Urinary bladder (tissue), 4 donors: ENCODE results near the gene ABI1. TPM values are rescaled to one million over a fixed set of nuclear protein-coding genes. Genes with fewer than 3 reads are reported as not detected.

Experiments
- DNase-seq: peaks from one replicate; pipeline ENCODE4 v3.0.0-alpha.2; 2015; ENCODE audit errors: extremely low spot score
- H3K27ac ChIP-seq: one replicate; pipeline ENCODE4 v1.5.1; 2013; ENCODE audit warnings: low read depth, mild to moderate bottlenecking, moderate library complexity
- H3K36me3 ChIP-seq: one replicate; pipeline ENCODE4 v1.6.1; 2013; ENCODE audit warnings: mild to moderate bottlenecking, moderate library complexity; ENCODE audit not compliant: insufficient read depth
- H3K4me1 ChIP-seq: one replicate; pipeline ENCODE4 v1.6.1; 2013; ENCODE audit warnings: mild to moderate bottlenecking, moderate library complexity; ENCODE audit not compliant: insufficient read depth
- H3K4me3 ChIP-seq: one replicate; pipeline ENCODE4 v1.5.1; 2013; ENCODE audit warnings: low read depth, low read length
- WGBS: extraction: QIAGEN DNeasy Blood & Tissue Kit; methylation state at CpG from one replicate; pipeline ENCODE4 v1.1.7; 2013; 5-methylcytosine and 5-hydroxymethylcytosine counted together
- polyA plus RNA-seq: library from polyadenylated mRNA; stranded (reverse); fragments of 200-250 nt; gene quantifications from one replicate; pipeline ENCODE4 v1.2.3, GENCODE V29; 2013
- total RNA-seq: library from RNA; depleted of rRNA; stranded (reverse); fragments of >200 nt; gene quantifications from one replicate; pipeline ENCODE4 v1.2.3, GENCODE V29; 2014
- donor health status: healthy with polysubstance abuse.
- donor health status: healthy.

ABI1 gene
- total and polyA plus RNA-seq, 2 donors = 34.2 to 60.1 TPM

DNA sequence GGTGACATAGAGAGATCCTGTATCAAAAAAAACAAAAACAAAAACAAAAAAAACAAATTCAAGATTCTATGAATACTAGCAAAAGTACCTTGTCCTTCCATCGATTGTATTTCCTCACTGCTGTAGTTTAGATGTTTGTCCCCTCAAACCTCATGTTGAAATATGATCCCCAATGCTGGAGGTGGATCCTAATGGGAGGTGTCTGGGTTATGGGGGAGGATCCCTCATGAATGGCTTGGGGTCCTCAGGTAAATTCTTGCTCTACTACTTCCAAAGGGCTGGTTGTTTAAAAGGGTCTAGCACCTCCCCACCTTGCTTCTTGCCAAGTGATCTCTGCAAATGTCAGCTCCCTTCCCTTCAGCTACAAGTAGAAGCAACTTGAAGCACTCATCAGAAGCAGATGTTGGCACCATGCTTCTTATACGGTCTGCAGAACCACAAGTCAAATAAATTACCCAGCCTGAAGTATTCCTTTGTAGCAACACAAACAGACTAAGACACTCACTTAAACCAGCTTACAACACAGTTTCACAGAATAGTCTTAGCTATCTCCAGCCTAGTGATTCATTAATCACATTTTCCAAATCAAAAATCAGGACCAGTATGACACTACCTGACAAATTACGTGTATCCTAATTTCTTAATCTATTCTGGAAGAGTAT lies 20.7 kb downstream of the ABI1 start:
- Histone ChIP-seq H3K36me3 (no peaks in the 10 kb centered on the region), H3K27ac (no peak overlapping the region), H3K4me1 (peaks cover 2% of the 10 kb centered on the region), H3K4me3 (no peak overlapping the region)
- 66% methylated on average over 3 of the region's 3 CpGs for WGBS
- DNase-seq = no peak

DNA sequence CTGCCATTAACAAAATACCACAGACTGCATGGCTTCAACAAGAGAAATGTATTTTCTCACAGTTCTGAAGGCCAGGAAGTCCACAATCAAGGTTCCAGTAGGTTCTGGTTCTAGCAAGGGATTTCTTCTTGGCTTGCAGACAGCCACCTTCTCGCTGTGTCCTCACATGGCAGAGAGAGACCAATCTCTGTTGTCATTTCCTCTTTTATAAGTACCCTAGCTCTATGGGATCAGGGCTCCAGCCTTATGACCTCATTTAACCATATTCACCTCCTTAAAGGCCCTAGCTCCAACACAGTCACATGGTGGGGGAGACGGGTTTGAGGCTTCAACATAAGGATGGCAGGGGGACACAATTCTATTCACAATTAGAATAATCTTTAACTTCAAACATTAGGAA lies 23.6 kb downstream of the ABI1 start:
- Histone ChIP-seq H3K4me3 (no peak overlapping the region), H3K36me3 (no peaks in the 10 kb centered on the region), H3K27ac (no peak overlapping the region), H3K4me1 (no peaks in the 10 kb centered on the region)
- no peak for DNase-seq
- WGBS = 47% methylated on average over 2 of the region's 2 CpGs

DNA sequence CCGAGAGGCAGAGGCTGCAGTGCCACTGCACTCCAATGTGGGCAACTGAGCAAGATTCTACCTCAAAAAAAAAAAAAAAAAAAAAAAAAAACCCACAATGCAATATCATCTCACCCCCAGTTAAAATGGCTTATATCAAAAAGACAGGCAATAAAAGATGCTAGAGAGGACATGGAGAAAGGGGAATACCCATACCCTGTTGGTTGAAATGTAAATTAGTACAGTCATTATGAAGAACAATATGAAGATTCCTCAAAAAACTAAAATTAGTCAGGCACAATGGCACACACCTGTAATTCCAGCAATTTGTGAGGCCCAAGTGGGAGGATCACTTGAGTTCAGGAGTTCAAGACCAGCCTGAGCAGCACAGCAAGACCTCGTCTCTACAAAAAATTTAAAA lies 25.7 kb downstream of the ABI1 start:
- H3K4me3 ChIP-seq = no peak overlapping the region
- WGBS = 94% methylated on average over 2 of the region's 2 CpGs
- no peak for DNase-seq
- no peaks in the 10 kb centered on the region for H3K36me3 ChIP-seq
- H3K27ac ChIP-seq = no peak overlapping the region
- H3K4me1 ChIP-seq = no peaks in the 10 kb centered on the region

DNA sequence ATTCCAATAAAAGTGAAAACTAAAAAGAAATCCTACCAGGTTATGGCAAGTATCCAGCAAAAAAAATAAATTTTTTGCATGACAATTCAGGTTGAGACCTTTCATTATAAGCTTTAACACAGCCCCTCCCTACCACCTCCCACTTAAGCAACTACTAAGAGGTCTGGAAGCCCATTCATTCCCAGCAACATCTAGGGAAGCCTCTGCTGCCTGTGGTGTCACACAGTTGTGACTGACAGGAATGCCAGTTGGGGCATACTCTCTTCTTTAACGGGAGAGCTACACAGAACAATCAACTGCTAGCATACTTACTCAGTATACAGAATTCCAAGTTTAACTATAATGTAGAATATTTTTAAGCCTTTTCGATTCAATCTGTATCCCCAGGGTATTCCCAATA lies 27.8 kb downstream of the ABI1 start:
- WGBS = 82% methylated on average over 2 of the region's 2 CpGs
- no peak for DNase-seq
- no peaks in the 10 kb centered on the region for H3K4me1 ChIP-seq
- H3K36me3 ChIP-seq = no peaks in the 10 kb centered on the region
- no peak overlapping the region for H3K27ac ChIP-seq
- H3K4me3 ChIP-seq = no peak overlapping the region

DNA sequence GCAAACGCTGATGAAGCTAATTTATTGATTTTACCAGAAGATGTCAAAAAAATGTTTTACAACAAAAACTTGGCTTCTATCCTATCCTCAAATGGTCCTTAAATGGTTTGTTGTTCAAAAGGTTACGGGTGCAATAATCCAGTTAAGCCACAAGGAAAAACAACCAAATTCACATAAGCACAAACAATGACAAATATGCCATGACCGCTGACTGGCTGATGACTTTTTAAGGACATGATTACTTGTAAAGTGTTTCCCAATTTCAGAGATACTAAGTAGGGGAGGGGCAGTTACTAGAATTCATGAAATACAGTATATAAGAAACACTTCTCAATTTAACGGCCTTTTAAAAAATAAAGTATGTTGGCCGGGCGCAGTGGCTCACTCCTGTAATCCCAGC lies 28.8 kb downstream of the ABI1 start:
- H3K4me1 ChIP-seq = no peaks in the 10 kb centered on the region
- DNase-seq = no peak
- 70% methylated on average over 6 of the region's 6 CpGs for WGBS
- no peak overlapping the region for H3K4me3 ChIP-seq
- no peaks in the 10 kb centered on the region for H3K36me3 ChIP-seq
- H3K27ac ChIP-seq = no peak overlapping the region

DNA sequence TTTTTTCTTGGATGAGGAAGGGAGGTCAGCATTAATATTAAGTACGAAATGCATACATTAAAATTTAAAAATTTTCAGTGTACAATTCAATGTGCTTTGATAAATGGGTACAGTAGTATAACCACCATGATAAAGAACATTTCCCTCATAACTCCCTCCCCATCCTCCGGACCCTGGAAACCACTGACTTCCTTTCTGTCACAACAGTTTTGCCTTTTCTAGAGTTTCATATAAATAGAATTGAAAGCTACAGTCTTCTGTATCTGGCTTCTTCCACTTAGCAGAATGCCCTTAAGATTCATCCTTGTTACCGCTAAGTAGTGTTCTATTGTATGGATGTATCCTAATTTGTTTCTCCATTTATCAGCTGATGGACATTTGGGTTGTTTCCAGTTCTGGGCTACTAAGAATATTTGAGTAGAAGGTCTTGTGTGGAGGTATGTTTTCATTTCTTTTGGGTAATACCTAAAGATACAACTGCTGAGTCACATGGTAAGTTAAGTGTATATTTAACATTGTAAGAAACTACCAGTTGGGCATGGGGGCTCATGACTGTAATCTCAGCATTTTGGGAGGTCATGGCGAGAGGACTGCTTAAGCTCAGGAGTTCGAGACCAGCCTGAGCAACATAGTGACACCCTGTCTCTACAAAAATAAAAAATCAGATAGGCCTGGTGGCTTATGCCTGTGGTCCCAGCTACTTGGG lies 30.8 kb downstream of the ABI1 start:
- 94% methylated on average over 5 of the region's 5 CpGs for WGBS
- H3K27ac ChIP-seq = no peak overlapping the region

DNA sequence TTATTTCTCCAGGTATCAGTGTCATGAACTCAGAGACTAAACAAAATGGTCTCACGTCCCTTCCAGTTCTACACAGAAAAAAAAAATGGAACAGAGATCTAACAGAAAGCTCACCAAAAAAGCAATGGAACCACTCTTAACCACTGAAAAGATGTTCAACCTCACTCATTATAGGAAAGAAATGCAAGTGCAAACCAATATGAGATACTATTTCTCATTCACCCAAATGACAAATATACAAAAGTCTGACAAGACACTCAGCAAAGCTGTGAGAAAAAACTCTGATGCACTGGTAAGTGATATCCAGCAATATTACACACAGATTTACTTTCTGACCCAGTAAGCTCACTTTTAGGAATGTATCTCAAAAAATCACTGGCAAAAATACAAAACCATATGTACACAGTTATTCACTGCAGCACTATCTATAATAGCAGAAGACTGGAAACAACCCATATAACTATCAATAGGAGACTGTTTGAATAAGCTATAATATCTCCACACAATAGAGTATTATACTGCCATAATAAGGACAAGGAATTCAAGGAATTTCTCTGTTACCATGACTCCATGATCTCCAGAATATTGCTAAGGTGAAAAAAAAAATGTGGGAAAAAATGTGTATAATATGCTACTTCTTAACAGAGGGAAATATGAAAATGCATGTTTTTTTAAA lies 36.6 kb downstream of the ABI1 start:
- no peak for DNase-seq
- Histone ChIP-seq H3K4me1 (no peaks in the 10 kb centered on the region), H3K27ac (no peak overlapping the region), H3K36me3 (no peaks in the 10 kb centered on the region), H3K4me3 (no peak overlapping the region)
- WGBS = 95% methylated on average over 1 of the region's 1 CpG

More for the DNA sequence above, 30.8 kb downstream of the ABI1 start:
- Histone ChIP-seq H3K36me3 (no peaks in the 10 kb centered on the region), H3K4me3 (no peak overlapping the region), H3K4me1 (no peaks in the 10 kb centered on the region)
- no peak for DNase-seq

DNA sequence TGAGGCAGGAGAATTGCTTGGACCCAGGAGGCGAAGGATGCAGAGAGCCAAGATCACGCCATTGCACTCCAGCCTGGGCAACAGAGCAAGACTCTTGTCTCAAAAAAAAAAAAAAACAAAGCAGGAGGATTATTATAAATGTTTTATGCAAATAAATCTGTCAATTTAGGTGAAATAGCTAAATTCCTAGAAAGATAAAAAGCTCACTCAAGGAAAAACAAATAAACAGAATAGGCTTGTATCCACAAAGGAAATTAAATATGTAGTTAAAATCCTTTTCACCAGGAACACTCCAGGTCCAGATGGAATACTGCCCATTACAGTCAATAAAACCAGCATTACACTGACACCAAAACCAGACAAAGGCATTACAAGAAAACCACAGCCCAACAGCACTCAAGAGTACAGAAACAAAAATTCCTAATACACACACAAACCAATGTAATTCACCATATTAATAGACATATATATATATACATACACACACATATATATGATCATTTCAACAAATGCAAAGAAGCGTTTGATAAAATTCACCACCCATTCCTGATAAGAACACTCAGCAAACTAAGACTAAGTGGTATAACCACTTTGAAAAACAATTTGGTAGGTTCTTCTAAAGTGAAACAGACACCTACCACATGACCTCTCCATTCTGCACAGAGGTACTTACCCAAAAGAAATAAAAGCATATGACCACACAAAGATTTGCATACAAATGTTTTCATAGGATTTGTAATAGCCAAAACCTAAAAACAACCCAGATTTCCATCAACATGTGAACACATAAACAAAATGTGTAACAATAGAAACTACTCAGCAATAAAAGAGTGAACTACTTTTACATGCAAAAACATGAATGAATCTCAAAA lies 38.8 kb downstream of the ABI1 start:
- 95% methylated on average over 3 of the region's 3 CpGs for WGBS
- H3K4me3 ChIP-seq = no peak overlapping the region
- no peak overlapping the region for H3K27ac ChIP-seq
- H3K4me1 ChIP-seq = no peaks in the 10 kb centered on the region
- no peaks in the 10 kb centered on the region for H3K36me3 ChIP-seq
- DNase-seq = no peak

DNA sequence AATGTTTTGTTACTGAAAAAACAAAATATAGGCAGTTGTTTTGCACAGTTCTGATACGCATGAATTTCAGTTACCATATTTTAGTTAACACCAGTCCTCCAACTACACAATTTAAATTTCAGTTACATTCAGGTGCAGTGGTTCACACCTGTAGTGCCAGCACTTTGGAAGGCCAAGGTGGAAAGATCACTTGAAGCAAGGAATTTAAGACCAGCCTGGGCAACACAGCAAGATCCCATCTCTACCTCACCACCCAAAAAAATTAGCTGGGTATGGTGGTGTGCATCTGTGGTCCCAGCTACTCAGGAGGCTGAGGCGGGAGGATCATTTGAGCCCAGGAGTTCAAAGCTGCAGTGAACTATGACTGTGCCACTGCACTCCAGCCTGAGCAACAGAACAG lies 45.3 kb downstream of the ABI1 start:
- Histone ChIP-seq H3K4me1 (peaks cover 2% of the 10 kb centered on the region), H3K27ac (no peak overlapping the region), H3K36me3 (no peaks in the 10 kb centered on the region), H3K4me3 (no peak overlapping the region)
- no peak for DNase-seq
- 99% methylated on average over 2 of the region's 2 CpGs for WGBS

DNA sequence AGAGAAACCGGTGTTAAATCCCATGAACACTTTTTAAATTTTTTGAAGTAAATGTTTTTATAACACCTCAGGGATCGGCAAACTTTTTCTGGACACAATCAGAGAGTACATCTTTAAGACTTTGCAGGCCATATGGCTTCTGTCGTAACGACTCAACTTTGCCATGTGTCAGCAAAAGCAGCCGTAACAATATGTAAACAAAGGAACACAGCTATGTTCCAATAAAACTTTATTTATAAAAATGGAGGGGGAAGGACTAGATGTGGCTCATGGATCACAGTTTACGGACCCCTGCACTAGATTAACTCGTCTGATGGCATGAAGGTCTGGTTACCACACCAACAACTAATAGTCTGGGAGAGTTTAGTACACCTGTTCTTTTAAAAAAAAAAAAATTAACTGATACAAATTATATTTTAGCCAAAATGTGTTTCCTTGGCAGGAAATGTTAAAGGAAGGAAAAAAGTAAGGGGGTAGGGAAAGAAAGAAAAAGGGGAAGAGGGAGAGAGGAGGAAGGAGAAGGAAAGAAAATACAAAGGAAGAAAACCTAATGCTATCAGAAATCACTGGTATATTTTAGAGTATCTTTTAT lies 50.2 kb downstream of the ABI1 start:
- Histone ChIP-seq H3K4me1 (peaks cover 5% of the 10 kb centered on the region), H3K36me3 (no peaks in the 10 kb centered on the region), H3K4me3 (no peak overlapping the region), H3K27ac (no peak overlapping the region)
- no peak for DNase-seq
- 62% methylated on average over 7 of the region's 7 CpGs for WGBS

DNA sequence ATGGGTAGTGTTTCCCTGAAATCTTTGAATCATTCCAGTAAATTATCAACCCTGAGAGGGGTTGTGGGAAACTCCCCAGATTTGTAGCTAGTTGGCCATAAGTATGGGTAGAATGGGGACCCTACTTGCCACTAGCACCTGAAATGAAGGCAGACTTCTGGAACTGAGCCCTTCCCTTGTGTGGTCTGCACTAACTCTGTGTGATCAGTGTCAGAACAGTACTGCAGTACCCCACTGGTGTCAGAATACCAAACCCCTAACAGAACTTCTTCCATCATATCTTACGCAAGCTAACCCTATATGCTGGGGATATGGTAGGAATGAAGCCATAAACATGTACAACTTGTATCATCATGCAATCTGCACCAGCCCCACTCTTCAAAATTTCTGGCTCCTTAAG lies 50.8 kb downstream of the ABI1 start:
- Histone ChIP-seq H3K36me3 (no peaks in the 10 kb centered on the region), H3K27ac (no peak overlapping the region), H3K4me3 (no peak overlapping the region), H3K4me1 (peaks cover 6% of the 10 kb centered on the region)
- no peak for DNase-seq
- 98% methylated on average over 1 of the region's 1 CpG for WGBS

DNA sequence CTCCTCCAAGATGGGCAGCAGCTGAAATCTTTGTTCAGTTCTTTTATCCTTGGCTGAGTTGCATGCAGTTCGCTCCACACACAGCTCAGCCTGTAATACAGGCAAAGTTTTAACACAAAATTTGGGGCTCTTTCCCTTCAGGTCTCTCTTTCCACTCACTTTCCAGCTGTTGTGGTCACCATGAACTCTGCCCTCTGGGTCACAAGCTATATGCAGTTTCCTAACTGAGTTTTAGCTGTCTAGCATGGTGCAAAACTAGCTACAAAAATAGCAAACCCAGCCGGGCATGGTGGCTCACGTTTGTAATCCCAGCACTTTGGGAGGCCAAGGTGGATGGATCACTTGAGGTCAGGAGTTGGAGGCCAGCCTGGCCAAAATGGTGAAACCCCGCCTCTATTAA lies 53.2 kb downstream of the ABI1 start:
- no peak for DNase-seq
- 88% methylated on average over 4 of the region's 4 CpGs for WGBS

DNA sequence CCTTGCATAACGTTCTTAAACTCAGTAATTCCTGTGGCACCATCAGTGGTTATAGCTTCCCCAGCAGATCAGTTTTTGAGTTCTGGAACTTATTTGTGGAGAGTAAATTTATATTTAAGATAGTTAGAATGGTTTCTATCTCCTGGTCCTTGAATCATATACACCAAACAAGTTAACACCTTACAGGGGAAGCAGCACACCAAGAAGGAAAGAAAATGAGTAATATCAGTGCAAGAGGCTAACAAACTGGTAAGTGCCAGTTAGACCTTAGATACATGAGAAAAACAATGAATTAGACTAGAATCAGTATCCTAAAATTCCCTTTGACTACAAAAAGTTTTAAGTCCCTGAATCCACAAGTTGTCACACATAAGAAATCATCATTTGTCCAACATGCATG lies 54.2 kb downstream of the ABI1 start:
- Histone ChIP-seq H3K4me3 (no peak overlapping the region), H3K4me1 (peaks cover 4% of the 10 kb centered on the region), H3K27ac (no peak overlapping the region), H3K36me3 (no peaks in the 10 kb centered on the region)
- WGBS = 83% methylated on average over 1 of the region's 1 CpG
- no peak for DNase-seq

More for the DNA sequence above, 53.2 kb downstream of the ABI1 start:
- H3K27ac ChIP-seq = no peak overlapping the region
- H3K4me1 ChIP-seq = peaks cover 6% of the 10 kb centered on the region
- H3K36me3 ChIP-seq = no peaks in the 10 kb centered on the region
- no peak overlapping the region for H3K4me3 ChIP-seq
